ENCODE data around the gene PDILT. TPM values are rescaled to one million over a fixed set of nuclear protein-coding genes. Genes with fewer than 3 reads are reported as not detected.
"Not testable (repeated sequence)": the region's sequence is repeated elsewhere in the genome, so short reads cannot be mapped to it uniquely, and the experiment has no call there.

Gene PDILT, protein sequence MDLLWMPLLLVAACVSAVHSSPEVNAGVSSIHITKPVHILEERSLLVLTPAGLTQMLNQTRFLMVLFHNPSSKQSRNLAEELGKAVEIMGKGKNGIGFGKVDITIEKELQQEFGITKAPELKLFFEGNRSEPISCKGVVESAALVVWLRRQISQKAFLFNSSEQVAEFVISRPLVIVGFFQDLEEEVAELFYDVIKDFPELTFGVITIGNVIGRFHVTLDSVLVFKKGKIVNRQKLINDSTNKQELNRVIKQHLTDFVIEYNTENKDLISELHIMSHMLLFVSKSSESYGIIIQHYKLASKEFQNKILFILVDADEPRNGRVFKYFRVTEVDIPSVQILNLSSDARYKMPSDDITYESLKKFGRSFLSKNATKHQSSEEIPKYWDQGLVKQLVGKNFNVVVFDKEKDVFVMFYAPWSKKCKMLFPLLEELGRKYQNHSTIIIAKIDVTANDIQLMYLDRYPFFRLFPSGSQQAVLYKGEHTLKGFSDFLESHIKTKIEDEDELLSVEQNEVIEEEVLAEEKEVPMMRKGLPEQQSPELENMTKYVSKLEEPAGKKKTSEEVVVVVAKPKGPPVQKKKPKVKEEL
- not detected for total RNA-seq
- long read RNA-seq = 0 reads

DNA sequence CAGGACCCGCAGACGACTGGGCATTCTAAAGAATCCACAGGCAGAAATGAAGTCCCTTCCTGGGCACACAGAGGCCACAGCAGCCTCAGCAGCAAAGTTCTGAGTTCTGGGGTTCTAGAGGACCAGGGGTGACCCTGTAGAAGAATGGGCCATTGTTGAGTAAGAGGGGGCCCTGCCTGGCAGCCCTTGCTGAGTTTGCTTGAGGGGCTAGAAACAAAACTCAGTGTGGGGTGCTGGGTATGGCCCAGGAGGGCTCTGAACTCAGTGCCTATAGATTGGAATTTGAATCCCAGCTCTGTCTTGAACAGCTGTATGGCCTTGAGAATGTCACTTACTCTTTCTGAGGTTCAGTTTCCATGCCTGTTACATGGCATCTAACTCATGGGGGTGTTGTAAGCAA is at the start of gene PDILT:
PDILT (minus strand) TSS at position 101 of the 400 bp plus-strand sequence. CDS start 5,437 bp downstream, outside the sequence.
- no peak for DNase-seq
- no peak for ATAC-seq
- intact Hi-C loops (cut with micrococcal nuclease) = no loop called here

- DNase-seq; intact Hi-C loops (cut with micrococcal nuclease); ATAC-seq: not testable (repeated sequence)
Measured at GRCh38 chr16:20453633-20454032, 49.1 kb upstream of the PDILT start.

DNA sequence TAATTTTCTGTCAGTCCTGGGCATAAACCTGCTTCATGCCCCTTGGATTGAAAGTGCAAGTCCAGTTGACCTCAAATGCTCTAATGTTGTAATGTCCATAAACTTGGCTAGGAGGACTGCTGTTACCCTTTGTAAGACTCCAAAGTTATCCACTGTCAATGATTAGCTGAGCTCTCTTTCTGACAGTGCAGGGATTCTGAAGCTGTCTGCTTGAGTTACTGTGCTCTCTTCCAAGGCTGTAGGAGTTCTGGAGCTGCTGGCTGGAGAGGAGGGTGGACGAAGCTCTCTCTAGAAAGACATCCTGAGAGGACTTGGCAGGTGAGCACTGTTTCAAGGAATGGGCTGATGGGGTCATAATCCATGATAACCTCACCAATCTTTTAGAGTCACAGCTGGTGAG is 46.8 kb upstream of the PDILT start, which contains the start of gene ACSM2A:
ACSM2A (plus strand) TSS at position 158 of the 400 bp plus-strand sequence. CDS start 8,594 bp downstream, outside the sequence.
- intact Hi-C loops (cut with micrococcal nuclease); ATAC-seq; DNase-seq: not testable (repeated sequence)

DNA sequence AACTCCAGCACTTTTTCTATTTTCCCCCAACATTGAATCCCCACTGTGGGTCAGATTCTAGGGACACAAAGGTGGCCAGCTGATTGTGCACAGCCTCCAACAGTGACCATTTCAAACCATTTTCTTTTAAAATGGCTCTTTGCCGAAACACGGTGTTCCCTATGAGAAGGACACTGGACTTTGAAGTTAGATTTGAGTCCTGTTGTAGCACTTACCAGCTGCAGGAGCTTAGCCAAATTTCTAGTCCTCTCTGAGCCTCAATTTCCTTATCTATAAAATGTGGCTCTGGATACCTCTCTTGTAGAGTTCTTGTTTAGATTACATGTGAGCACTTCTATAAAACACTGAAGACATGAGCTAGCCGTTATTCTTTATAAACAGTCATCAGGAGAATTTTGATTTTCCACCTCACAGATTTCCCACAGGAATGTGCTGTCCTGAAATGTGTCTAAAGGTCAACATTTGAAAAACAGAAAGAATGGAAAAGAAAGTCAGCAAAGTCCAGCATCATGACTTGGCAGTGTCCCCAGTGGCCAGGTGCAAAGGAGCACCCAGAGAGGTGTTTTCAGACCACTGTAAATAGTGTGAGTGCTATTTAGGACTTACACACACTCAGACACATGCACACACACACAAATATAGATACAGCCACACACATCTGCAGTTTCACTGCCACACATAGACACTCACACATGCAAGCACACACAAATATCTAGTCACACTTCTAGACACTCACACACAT is 42.3 kb upstream of the PDILT start:
- intact Hi-C loops (cut with micrococcal nuclease); ATAC-seq: not testable (repeated sequence)

GRCh38 chr16:20441859-20442258 is 37.3 kb upstream of the PDILT start:
- DNase-seq; intact Hi-C loops (cut with micrococcal nuclease); ATAC-seq: not testable (repeated sequence)

More for the DNA sequence above, 42.3 kb upstream of the PDILT start:
- DNase-seq = not testable (repeated sequence)

DNA sequence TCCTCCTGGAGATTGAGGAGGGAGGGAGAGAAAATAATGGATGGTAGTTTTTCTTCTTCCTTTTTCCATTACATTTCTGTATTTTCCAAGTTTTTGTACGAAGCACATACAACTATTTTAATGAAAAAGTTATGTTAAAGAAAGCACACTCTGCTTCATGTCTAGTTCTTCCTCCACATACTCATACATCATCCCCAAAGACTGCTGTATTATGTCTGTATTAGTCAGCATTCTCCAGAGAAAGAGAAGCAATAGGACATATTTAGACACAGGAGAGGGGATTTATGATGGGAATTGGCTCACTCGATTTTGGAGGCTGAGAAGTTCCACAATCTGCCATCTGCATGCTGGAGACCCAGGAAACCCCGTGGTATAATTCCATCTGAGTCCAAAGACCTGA is 36.7 kb upstream of the PDILT start:
- DNase-seq (no peak), ATAC-seq (no peak)
- intact Hi-C loops (cut with micrococcal nuclease) = no loop called here

DNA sequence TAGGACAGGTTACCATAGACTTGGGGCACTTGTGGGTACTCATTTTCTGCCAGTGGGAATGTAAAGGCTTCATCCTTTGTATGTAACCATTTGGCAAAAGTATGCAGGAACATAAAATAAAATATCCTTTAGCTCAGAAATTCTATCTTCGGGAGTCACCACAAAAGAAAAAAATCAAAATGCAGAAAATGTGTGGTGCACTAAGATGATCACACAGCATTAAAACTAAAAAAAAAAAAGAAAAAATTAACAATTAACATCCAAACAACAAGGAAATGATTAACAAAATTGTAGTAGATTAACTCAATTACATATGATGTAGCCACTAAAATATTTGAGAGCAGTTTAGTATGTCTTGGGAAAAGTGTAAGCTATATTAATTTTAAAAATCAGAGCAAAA is 36.2 kb upstream of the PDILT start:
- DNase-seq; ATAC-seq; intact Hi-C loops (cut with micrococcal nuclease): not testable (repeated sequence)

DNA sequence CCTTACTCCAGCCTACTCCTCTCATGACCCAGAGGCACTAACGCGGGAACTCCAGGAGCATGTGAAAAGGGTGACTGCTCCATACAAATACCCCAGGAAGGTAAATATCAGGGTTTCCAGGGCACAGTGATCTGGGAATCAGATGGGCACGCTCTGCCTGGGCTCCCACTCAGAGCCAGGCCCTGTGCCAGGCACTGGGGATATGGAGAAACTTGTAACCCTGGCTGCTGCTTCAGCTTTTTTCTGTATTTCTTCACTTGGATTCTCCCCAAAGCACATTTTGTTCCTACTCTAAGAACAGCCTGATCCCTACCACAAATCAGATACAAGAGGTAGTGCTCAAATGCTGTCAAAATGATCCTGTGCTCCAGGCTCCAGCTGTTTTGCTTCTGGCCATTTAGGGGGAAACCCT is 35.3 kb upstream of the PDILT start:
- DNase-seq (peak; percentile 32), ATAC-seq (peak; percentile 92)
- intact Hi-C loops (cut with micrococcal nuclease) = not testable (repeated sequence)

GRCh38 chr16:20438950-20439349 is 34.4 kb upstream of the PDILT start:
- intact Hi-C loops (cut with micrococcal nuclease); DNase-seq: not testable (repeated sequence)
- peak; percentile 38 for ATAC-seq

- no peak for DNase-seq
- no peak for ATAC-seq
- intact Hi-C loops (cut with micrococcal nuclease) = no loop called here
Measured at GRCh38 chr16:20430948-20431347, 26.4 kb upstream of the PDILT start.

GRCh38 chr16:20430480-20430879 is 25.9 kb upstream of the PDILT start:
- DNase-seq; intact Hi-C loops (cut with micrococcal nuclease); ATAC-seq: not testable (repeated sequence)

GRCh38 chr16:20429499-20429898 is 25.0 kb upstream of the PDILT start:
- ATAC-seq; DNase-seq; intact Hi-C loops (cut with micrococcal nuclease): not testable (repeated sequence)

DNA sequence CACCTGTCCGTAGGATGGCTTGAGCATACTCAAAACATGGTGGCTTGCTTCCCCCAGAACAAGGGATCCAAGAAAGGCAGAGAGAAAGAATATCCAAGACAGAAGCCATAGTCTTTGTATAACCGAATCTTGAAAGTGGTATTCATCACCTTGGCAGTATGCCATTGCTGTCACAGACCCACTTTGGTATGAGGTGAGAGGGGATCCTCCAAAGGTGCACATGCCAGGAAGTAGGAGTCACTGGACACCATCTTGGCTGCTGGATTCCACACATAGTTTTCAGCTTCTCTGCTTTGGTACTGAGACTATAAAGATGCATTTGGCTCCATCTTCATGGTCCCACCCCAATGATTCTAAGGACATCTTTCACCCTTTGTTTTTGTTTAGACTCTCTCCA is 22.9 kb upstream of the PDILT start:
- ATAC-seq; intact Hi-C loops (cut with micrococcal nuclease); DNase-seq: not testable (repeated sequence)

DNA sequence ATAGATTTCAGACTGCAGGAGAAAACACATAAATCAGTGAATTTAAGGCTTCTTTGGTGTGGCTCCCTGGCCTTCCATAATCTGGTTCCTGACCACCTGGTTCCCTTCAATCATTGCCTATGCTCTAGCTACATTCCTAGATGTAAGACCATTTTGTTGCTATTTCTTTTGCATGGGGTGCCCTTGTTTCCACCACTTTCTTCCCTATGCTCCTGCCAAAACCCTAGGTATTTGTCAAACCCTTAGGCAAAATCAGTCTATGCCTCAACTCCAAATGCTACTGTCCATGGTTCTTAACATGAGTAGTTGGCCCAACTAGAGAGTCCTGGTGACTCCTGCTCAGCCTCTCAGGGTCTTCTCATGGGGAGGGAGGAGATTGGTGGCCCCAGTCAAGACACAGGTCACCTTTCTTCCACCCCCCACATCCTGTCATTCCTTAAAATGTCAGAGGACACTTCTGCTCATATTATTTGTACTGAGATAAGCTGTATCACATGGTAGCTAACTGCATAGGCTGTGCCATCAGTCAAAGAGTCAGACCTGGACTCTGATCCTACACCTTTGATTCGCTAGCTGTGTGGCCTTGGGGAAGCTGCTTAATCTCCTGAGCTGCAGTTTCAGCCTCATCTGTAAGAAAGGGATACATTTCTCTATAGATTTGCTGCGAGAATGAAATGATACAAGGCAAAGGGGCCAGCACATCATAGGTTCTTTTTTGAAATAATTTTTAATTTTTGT is 19.8 kb upstream of the PDILT start:
- intact Hi-C loops (cut with micrococcal nuclease) = no loop called here
- ATAC-seq (no peak), DNase-seq (no peak)

DNA sequence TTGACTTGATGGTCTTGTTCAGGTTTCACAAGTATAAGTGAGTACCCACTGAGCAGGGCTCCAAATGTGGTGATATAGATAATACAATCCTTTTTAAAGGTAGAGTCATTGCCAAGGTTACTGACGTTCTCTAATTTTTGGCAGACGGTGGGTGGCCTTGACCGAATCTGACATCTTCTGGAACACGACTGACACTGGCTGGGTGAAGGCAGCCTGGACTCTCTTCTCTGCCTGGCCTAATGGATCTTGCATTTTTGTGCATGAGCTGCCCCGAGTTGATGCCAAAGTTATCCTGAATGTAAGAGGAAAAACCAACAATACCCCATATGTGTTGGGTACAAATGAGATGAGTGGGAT is 19.2 kb upstream of the PDILT start:
- ATAC-seq; DNase-seq; intact Hi-C loops (cut with micrococcal nuclease): not testable (repeated sequence)

GRCh38 chr16:20421748-20422147 is 17.2 kb upstream of the PDILT start:
- DNase-seq; ATAC-seq; intact Hi-C loops (cut with micrococcal nuclease): not testable (repeated sequence)

GRCh38 chr16:20419093-20419492 is 14.6 kb upstream of the PDILT start:
- intact Hi-C loops (cut with micrococcal nuclease); ATAC-seq; DNase-seq: not testable (repeated sequence)

DNA sequence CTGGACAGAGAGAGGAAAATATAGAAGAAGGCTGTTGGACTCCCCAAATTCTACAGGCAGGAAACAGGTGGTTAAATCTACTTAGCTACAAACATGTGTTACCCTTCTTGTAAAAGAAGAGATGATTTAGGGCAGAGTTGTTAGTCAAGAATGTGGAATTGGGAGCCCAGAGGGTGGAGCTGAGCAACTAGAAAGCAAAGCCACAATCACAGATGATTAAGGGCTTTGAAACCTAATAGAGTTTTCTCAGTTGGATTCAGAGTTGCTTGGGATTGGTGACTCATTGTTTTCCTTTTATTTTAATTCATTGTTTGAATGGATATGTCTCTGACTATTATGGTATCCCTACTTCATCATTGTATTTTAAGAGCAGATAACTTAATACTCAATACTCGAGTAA is 11.0 kb upstream of the PDILT start:
- no peak for DNase-seq
- ATAC-seq = no peak
- intact Hi-C loops (cut with micrococcal nuclease) = no loop called here

DNA sequence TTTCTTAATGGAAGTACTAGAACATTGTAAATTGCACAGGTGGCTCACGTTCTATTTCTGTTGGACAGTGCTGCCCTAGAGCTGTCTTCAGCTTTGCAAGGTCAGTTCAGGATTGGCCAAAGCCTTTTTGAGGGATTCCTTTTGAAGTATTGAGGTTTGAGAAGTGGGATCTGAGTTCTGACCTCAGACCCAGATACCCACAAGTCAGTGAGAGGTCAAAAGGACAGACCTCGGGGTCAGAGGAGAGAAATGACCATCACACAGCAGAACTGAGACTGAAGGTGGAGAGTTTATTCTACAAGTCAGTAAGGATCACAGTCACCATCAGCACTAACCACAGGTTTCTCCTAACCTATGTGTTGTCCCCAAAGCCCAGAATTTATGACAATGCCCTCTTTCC is 6.5 kb upstream of the PDILT start:
- intact Hi-C loops (cut with micrococcal nuclease) = no loop called here
- no peak for ATAC-seq
- DNase-seq = no peak

Measured in left ventricle myocardium superior (tissue), 1 donor.